ENCODE results near the gene COX19.

- TF ChIP-seq EZH2phosphoT487 (IDR thresholded peaks at IDR 0.05; ENCODE audit: borderline replicate concordance) (no peak), REST (IDR thresholded peaks at IDR 0.05; ENCODE audit: low read depth) (no peak)
- TF ChIP-seq, protein P1, sequence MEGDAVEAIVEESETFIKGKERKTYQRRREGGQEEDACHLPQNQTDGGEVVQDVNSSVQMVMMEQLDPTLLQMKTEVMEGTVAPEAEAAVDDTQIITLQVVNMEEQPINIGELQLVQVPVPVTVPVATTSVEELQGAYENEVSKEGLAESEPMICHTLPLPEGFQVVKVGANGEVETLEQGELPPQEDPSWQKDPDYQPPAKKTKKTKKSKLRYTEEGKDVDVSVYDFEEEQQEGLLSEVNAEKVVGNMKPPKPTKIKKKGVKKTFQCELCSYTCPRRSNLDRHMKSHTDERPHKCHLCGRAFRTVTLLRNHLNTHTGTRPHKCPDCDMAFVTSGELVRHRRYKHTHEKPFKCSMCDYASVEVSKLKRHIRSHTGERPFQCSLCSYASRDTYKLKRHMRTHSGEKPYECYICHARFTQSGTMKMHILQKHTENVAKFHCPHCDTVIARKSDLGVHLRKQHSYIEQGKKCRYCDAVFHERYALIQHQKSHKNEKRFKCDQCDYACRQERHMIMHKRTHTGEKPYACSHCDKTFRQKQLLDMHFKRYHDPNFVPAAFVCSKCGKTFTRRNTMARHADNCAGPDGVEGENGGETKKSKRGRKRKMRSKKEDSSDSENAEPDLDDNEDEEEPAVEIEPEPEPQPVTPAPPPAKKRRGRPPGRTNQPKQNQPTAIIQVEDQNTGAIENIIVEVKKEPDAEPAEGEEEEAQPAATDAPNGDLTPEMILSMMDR (IDR thresholded peaks at IDR 0.05 in 2 of 3, conservative IDR thresholded peaks at IDR 0.05 in 1 of 3; ENCODE audit: borderline replicate concordance in 1 of 3, insufficient read depth in 1 of 3, low read depth in 2 of 3, low read length in 2 of 3): no peak
Observed at GRCh38 chr7:999941-1000935, 24.9 kb upstream of the COX19 start.

All from HCT116 (cell line).